Measurements from ENCODE around the gene KRTAP10-8.
"Not testable (repeated sequence)": the region's sequence is repeated elsewhere in the genome, so short reads cannot be mapped to it uniquely, and the experiment has no call there.

Gene KRTAP10-8

DNA sequence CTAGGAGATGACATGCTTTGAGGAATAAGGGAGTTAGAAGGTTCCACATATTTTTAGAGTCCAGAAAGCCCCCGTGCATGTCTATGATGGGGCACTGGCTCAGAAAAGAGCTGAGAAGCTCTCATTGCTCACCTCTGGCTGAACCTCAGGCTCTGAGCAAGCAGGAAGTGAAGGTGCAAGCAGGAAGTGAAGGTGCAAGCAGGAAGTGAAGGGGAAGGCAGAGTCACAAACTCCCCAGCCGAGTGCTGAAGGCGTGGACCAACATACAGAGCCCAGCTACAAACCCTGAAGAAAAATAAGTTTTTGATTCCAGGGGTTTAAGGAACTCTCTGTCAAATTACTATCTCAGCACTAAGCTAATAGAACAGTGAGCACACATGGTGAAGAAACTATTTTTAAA is 7.0 kb downstream of the KRTAP10-8 start:
- DNase-seq: no peak

DNA sequence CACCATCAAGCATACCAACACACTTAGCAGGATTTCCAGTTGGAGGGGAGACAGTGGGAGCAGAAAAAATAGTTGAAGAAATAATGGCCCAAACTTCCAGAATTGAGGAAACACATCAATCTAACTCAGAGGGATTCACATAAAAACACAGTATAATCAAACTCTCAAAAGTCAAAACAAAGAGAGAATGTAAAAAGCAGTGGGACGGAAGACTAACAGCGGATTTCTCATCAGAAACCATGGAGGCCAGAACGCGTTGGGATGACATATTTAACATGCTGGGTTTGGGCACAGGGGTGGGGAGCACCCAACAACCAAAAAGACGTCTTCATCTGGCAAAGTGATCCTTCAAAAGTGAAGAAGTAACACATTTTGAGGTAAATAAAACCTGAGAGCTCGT is 8.0 kb downstream of the KRTAP10-8 start:
- no peak for DNase-seq

DNA sequence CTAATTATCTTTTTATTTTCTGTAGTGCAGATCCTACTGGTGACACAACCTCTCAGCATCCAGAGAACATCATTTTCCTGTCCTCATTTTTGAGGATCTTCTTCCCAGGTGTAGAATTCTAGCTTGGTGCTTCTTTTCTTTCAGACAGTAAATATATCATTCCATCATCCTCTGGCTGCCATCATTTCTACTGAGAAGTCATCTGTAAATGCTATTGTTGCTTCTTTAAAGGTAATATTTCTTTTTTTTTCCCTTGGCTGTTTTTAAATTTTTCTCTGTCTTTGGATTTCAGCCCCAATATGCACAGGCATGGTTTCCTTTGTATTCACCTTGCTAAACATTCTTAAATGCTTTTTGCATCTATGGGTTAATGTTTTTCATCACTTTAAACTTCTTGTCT is 11.7 kb downstream of the KRTAP10-8 start:
- no peak for DNase-seq

DNA sequence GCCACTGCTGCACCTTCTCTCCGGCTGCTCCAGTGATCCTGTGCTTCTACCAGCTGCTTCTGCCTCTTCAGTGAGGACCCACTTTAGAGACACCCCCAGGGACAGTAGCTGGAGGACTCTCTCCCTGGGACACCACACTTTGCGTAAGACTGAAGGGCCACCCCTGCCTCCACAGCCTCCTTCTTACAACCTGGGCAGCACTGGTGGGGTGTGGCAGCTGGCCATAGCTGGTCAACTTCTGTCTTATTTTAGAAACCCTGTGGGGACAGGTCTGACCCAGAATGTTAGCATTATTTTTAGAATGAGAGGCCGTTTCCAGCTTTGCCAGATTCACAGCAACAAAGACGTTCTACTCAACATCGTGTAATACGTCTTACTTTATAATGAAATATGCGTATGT is 13.9 kb downstream of the KRTAP10-8 start:
- DNase-seq: no peak

DNA sequence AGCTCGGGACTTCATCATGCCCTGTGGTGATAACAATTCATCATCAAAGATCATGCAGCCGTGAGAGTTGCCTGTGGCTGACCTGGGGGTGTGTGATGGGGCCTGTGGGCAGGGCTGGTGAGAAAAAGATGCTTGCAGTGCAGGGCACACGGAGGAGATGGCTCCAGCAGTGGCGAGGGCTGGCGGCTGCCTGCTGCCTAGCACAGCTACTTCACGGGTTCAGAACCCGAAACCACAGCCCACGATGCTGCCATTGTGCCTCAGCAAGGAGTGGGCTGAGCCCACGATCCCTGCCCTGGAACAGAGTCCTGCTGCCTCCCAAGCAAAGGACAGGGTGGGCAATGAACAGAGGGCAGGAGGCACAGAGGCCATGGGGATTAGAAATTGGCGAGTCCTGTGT is 14.4 kb downstream of the KRTAP10-8 start:
- no peak for DNase-seq

DNA sequence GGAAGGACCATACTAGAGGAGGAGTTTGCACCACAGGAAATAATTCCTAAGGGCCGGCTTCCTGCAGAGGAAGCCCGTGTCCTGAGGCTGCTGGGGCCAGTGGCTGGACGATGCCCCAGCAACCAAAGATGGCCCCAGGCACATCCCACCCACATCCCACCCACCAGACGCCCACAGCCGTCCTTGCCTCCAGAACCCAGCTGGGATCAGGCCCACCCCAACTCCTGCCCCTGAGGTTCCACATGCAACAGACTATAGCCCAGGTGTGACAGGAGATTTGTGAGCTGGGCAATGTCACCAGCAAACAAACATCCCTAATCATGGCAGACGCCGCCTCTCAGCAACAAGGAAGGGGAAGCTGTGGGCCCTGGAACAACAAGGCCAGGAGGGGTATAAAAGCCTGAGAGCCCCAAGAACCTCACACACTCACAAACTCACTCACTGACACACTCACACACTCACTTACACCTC is 14.8 kb downstream of the KRTAP10-8 start, which contains the start of gene KRTAP10-9:
Gene KRTAP10-9, plus strand, starts transcription at position 421 of the 471 bp plus-strand sequence. CDS start 79 bp downstream, outside the sequence.
- no peak for DNase-seq

DNA sequence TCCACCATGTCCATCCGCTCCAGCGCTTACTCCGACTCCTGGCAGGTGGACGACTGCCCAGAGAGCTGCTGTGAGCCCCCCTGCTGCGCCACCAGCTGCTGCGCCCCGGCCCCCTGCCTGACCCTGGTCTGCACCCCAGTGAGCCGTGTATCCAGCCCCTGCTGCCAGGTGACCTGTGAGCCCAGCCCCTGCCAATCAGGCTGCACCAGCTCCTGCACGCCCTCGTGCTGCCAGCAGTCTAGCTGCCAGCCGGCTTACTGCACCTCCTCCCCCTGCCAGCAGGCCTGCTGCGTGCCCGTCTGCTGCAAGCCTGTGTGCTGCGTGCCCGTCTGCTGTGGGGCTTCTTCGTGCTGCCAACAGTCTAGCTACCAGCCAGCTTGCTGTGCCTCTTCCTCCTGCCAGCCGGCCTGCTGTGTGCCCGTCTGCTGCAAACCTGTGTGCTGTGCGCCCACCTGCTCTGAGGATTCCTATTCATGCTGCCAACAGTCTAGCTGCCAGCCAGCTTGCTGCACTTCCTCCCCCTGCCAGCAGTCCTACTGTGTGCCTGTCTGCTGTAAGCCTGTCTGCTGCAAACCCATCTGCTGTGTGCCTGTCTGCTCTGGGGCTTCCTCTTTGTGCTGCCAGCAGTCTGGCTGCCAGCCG is 15.4 kb downstream of the KRTAP10-8 start:
- not testable (repeated sequence) for DNase-seq

DNA sequence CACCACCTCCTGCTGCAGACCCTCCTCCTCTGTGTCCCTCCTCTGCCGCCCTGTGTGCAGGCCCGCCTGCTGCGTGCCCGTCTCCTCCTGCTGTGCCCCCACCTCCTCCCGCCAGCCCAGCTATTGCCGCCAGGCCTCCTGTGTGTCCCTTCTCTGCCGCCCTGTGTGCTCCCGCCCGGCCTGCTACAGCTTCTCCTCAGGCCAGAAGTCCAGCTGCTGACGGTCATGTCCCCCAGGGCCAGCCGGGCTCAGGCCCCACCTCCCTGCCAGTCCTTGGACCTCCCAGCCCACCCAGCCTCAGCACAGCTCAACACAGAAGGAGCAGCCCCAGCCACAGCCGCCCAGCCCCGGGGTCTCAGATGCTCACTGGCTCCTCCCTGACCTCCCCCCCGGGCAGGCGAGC is 16.0 kb downstream of the KRTAP10-8 start:
- DNase-seq: not testable (repeated sequence)

DNA sequence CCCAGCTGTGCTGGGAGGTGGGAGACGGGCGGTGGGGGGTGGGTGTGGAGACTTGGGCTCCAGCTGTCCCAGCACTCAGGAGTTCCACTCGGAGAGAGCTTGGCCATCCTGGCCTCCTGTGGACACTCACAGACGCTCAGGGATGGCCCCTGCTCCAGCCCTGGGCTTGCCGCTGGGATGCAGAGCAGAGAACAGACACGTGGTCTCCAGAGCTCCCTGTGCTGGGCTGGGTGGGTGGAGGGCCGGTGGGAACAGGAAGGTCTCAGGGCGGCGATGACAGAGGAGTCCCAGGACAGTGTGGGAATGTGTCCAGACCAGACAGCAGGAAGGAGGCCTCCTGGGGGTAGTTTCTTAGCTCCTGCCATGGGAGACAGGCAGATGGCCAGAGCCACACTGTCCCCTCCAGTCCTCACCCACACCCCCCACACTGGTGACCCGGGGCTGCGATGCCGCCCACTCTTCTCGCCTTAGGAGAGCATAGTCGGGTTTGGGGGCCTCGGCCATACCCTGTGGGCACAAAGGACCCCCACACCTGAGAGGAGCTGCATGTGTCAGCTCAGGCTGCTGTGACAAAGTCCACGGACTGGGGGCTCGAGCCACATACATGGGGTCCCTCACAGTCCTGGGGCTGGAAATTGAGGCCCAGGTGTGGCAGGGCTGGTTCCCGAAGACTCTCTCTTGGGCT is 17.0 kb downstream of the KRTAP10-8 start:
- DNase-seq: no peak

DNA sequence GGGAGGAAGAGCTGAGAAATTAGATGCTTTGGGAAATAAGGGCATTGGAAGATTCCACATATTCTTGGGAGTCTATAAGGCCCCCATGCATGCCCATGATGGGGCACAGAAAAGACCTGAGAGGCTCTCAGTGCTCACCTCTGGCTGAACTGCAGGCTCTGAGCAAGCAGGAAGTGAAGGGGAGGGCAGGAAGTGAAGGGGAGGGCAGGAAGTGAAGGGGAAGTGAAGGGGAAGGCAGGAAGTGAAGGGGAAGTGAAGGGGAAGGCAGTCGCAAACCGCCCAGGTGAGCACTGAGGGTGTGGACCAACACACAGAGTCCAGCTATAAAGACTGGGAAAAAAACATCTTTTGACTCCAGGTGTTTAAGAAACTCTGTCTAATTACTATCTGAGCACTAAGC is 18.6 kb downstream of the KRTAP10-8 start:
- DNase-seq: no peak

DNA sequence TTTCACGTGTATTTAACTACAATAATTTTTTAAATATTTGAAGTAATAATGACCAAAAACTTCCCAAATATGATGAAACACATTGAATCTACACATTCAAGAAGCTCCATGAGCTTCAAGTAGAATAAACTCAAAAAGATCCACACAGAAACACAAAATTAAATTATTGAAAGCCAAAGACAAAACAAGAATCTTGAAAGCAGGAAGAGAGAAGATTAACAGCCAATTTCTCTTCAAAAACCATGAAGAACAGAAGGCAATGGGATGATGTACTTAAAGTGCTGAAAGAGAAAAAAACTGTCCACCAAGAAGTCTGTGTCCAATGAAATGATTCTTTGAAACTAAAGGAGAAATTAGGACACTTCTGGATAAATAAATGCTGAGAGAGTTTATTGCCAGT is 20.2 kb downstream of the KRTAP10-8 start:
- DNase-seq: no peak

DNA sequence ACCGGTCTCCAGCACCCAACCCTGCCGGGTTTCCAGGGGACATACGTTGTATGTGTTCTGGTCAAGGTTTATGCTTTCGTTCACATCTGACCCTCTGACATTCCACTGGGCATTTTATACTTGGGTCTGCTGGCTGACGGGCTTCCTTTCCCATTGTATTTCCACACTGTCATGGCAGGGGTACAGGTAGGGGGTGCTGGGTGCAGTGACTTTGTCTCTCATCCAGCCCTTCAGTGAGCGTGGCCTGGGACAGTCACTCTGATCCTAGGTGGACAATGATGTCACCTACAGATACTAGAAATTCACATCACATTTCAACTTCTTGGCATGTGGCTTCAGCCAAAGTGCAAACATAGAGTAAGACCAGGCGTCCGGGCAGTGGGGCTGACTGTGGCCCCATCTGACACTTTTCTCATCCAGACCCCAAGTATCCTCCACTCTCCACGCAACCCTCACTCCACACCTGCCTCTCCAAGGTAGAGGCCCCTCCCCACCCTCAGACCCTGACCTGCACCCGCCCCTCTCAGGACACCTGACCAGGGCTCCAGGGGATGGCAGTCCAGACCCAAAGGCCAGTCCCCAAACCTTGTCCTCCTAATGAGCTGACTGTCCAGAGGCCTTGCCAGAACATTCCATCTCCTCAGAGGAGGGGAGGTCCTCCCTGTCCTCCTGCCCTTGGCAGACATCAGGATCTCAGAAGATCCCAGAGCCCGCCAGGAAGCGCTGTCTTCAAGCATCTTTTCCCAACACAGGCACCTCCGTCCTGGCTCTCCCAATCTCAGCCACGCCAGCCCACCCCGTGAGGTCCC is 24.5 kb downstream of the KRTAP10-8 start:
- DNase-seq: no peak

DNA sequence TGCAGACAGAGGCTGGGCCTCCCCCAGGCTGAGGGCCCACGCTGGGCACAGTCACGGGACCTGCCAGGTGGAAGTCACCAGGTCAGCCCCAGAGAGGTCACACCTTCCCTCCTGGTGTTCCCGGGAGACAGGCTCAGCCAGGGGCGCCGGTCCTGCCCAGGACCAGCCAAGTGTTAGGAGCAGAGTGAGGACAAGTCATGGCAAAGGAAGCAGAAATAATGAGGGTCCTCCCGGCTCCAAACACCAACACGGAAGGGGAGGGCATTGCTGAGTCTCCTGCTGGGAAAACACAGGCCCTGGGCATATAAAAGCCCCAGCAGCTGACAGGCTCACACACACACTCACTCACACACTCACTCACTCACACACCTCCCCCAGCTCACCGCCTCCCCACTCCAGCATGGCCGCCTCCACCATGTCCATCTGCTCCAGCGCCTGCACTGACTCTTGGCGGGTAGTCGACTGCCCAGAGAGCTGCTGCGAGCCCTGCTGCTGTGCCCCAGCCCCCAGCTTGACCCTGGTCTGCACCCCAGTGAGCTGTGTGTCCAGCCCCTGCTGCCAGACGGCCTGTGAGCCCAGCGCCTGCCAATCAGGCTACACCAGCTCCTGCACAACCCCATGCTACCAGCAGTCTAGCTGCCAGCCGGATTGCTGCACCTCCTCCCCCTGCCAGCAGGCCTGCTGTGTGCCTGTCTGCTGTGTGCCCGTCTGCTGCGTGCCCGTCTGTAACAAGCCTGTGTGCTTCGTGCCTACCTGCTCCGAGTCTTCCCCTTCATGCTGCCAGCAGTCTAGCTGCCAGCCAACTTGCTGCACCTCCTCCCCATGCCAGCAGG is 25.4 kb downstream of the KRTAP10-8 start, which contains the start of gene KRTAP10-10:
Gene KRTAP10-10, plus strand, starts transcription at position 339 of the 833 bp plus-strand sequence. Its CDS starts 62 bp downstream, at position 401.
- DNase-seq: no peak

DNA sequence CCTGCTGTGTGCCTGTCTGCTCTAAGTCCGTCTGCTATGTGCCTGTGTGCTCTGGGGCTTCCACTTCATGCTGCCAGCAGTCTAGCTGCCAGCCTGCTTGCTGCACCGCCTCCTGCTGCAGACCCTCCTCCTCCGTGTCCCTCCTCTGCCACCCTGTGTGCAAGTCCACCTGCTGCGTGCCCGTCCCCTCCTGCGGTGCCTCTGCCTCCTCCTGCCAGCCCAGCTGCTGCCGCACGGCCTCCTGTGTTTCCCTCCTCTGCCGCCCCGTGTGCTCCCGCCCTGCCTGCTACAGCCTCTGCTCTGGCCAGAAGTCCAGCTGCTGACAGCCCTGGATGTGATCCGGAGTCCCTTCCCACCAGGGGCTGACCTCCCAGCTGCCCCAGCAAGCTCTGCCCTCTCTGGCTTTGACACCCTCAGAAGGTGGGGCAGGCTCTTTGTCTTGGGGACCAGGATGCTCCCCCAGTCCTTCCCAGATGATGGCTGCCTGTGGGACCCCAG is 26.0 kb downstream of the KRTAP10-8 start:
- DNase-seq: not testable (repeated sequence)

DNA sequence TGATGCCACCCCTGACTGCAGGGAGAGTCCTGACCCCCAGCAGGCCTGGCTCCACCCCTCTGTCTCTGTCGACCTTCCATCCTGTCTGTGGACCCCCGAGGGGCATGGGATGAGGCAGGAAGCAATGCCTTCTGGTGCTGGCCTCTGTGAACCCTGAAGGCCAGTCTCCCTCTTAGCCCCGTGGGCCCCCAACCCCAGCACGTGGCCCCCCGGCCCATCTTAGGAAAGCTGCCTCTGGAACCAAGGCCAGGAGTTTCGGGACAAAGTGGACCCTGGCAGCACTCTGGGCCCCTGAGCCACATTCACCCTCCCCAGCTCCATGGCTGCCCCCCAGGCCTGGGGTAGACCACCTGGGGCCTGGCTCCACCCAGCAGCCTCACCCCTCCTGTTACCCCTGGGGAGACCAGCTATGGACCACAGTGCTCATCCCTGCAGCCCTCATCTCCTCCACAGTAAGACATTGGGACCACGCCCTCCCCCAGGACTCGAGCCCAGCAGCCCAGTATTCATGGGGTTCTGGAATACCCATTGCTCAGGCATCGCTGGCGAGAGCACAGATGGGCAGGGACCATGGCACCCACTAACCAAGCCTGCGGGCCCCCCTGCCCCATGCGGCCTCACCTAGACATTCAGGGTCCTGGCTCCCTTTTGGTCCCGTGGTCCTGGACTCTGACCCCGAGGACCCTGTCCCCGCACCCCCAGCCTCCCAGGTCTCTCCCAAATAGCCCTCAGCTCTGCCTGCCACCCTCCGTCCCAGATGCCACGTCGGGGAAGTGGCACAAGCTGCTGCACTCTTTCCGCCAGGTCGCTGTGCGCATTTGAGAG is 26.8 kb downstream of the KRTAP10-8 start:
- DNase-seq: not testable (repeated sequence)

DNA sequence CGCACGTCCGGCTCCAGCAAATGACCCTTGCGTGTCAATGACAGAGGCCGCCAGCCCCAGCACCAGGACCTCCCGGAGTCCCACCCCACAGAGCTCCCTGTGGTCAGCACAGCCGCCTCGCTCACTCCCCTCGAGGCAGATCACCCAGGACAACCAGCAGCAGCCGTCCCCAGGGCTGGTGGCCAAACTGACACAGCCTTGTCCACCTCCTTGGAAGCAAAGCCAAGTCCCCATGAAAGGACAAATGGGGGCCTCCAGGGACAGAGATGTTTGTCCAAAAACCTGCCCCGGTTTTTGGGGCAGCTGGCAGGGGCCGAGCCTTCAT is 27.4 kb downstream of the KRTAP10-8 start:
- DNase-seq: no peak

DNA sequence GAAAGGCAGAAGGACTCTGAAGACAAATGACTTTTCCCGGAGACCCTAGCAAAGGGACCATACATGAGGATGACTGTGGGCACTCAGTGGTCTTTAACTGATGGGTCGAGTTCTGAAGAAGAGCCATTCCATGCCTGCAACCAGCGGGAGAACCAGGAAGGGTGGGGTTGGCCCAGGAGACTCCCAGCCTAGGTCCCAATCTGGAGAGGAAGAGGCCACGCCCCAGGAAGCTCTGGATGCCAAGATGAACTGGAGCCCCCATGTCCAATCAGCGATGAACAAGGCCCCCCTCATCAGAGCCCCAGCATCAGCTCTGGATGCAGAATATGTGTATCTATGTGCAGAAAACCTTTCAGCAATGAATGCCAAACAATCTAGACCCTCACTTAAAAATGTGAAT is 28.9 kb downstream of the KRTAP10-8 start:
- DNase-seq: no peak

DNA sequence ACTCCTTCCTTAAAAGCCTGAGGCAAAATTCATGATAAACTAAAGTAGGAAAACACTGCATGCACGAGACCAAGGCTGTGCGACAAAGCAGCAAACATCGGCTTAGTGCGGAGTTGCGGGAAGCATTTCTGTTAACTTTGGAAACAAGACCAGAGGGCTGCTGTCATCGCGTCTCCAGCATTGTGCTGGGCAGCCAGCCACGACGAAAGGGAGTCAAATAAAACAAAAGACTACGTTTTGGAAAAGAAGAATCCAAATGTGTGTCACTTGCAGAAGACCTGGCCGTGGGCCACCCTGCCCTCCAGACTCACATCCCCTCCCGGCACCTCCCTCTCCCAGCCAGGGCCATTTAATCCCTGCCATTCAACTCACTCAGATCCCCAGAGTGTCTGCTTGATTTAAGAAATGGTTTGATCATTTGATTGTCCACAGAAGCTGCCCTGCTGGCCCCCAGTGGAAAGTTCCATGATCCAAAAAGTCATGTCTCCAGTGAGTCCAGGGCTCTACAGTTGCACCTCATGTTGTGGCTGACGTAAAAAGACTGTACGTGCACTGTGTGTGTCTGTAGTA is 31.9 kb downstream of the KRTAP10-8 start:
- no peak for DNase-seq

DNA sequence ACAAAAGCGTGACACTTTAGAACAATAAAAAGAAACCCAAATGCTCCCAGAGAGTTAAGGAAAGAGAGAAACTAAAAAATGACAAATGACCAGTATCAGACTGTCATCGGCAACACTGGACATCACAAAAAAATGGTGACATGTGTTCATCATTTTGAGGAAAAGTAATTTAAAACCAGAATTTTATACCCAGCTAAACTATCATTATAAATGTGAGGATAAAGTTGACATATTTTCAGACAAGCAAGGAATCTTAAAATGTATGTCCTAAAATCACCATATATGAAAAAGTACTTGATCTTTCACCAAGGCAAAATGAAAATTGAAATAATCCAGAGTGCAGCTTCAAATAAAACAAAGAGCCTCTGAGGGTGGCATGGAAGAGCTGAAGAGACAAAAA is 33.0 kb downstream of the KRTAP10-8 start:
- no peak for DNase-seq

DNA sequence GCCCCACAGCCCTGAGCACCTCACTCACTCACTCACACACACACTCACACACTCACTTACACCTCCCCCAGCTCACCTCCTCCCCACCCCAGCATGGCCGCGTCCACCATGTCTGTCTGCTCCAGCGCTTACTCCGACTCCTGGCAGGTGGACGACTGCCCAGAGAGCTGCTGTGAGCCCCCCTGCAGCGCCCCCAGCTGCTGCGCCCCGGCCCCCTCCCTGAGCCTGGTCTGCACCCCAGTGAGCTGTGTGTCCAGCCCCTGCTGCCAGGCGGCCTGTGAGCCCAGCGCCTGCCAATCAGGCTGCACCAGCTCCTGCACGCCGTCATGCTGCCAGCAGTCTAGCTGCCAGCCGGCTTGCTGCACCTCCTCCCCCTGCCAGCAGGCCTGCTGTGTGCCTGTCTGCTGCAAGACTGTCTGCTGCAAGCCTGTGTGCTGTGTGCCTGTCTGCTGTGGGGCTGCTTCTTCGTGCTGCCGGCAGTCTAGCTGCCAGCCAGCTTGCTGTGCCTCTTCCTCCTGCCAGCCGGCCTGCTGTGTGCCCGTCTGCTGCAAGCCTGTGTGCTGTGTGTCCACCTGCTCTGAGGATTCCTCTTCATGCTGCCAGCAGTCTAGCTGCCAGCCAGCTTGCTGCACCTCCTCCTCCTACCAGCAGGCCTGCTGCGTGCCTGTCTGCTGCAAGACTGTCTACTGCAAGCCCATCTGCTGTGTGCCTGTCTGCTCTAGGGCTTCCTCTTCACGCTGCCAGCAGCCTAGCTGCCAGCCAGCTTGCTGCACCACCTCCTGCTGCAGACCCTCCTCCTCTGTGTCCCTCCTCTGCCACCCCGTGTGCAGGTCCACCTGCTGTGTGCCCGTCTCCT is 34.7 kb downstream of the KRTAP10-8 start, which contains the start of gene KRTAP10-11:
Gene KRTAP10-11, plus strand, starts transcription at position 49 of the 856 bp plus-strand sequence. Its CDS starts 45 bp downstream, at position 94.
- DNase-seq: not testable (repeated sequence)
